ENCODE results near the gene PPARG.
"Not testable (repeated sequence)": the region's sequence is repeated elsewhere in the genome, so short reads cannot be mapped to it uniquely, and the experiment has no call there.

Gene PPARG

DNA sequence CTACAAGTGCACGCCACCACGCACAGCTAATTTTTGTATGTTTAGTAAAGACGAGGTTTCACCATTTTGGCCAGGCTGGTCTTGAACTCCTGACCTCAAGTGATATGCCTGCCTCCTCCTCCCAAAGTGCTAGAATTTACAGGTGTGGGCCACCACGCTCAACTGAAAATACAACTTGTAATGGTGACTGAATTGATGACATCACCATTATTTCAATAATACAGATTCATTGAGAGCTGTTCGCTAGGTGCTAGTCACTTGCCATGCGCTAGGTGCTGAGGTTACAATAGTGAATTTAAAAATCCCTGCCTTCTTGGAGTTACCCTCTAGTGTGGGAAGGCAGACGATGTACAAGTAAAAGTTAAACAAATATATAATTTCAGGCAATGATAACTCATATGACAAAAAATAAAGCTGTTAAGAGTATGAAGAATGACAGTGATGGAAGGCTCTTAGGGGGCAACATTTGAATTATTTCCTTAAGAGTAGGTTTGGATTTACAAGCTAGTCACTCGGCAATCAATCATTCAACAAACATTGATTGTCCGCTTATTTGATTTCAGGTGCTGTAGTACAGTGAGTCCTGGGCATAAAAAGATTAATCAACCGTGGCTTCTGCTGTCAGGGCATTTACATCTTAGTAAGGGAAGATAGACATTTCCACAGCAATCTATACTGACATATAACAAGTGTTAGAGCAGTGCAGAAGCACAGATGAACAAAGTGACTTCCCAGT, 9.1 kb upstream of the PPARG start:
- DNase-seq (ENCODE audit: low spot score) = no peak

DNA sequence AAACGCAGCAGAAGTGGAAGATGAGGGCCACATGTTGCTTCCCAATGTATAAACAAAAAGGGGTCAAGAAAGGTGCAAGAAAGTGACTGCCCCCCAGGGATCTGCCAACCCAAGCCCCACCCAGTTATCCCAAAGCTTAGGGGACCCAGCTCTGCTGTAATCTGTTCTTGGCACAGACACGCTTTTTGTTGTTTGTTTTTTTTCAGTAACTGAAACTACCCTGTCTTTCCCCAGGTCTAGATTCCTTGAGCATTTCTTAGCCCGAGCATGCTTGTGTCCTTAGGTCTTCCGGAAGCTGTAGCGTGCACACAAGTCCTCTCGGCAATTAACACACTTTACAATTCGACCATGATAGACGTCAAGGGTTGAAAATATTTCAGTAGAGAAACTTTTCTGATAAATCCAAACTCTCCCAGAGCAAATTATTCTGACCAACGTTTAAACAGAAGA, 8.5 kb upstream of the PPARG start:
- DNase-seq (ENCODE audit: low spot score) = no peak

- no peak for DNase-seq (ENCODE audit: low spot score)
Measured at GRCh38 chr3:12284591-12284990, 4.3 kb upstream of the PPARG start.

DNA sequence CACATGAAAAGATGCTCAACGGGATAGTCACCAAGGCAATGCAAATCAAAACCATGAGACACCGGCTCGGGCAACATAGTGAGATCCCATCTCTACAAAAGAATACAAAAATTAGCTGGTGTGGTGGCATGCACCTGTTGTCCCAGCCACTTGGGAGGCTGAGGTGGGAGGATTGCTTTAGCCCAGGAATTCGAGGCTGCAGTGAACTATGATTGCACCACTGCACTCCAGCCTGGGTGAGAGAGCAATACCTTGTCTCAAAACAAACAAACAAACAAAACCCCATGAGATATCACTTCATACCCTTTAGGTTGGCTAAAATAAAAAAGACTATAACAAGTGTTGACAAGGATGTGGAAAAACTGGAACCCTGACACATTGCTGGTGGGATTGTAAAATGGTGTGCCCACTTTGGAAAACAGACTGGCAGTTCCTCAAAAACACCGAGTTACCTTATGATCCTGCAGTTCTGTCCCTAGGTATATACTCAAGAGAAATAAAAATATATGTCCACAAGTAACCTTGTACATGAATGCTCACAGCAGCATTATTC, 3.8 kb upstream of the PPARG start:
- DNase-seq (ENCODE audit: low spot score) = no peak

DNA sequence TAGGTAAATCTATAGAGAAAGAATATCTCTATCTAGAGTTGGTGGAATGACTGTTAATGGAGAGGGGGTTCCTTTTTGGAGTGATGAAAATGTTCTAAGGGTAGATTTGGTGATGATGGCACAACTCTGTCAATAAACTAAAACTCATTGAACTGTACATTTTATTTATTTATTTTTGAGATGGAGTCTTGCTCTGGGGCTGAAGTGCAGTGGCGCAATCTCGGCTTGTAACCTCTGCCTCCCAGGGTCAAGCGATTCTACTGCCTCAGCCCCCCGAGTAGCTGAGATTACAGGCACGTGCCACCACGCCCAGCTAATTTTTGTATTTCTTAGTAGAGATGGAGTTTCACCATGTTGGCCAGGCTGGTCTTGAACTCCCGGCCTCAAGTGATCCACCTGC, 3.1 kb upstream of the PPARG start:
- DNase-seq (ENCODE audit: low spot score) = not testable (repeated sequence)

GRCh38 chr3:12286504-12286903, 2.4 kb upstream of the PPARG start:
- no peak for DNase-seq (ENCODE audit: low spot score)

DNA sequence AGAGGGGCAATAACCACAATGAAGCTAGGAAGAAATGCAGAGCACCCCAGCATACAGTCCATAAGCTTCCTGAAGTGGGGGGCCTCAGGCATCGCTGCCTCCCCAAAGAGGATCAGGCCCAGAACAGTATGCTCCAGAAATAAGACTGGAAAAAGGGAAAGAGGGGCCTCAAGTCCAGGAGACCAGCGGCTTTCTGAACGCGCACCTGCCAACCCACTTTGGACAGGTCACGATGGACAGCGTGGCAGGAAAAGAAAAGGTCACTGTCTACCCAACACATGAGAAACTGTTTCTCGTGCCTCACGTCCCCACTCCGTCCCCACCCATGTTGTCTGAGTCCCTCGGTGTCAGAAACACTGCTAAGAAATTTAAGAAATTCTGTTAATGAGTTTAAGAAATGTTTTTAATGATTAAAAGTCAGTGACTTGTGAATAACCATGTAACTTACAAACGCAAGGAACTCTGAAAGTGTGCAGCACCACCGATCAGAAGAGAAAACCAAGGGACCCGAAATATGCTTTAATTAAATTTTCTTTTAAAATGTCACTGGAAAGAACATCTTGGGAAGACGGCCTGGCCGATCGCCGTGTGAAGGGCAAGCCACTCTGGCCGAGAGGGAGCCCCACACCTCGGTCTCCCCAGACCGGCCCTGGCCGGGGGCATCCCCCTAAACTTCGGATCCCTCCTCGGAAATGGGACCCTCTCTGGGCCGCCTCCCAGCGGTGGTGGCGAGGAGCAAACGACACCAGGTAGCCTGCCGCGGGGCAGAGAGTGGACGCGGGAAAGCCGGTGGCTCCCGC, 1.7 kb upstream of the PPARG start:
- DNase-seq (ENCODE audit: low spot score) = no peak

GRCh38 chr3:12287727-12288181, 1.1 kb upstream of the PPARG start:
- peak; percentile 76 for DNase-seq (ENCODE audit: low spot score)

DNA sequence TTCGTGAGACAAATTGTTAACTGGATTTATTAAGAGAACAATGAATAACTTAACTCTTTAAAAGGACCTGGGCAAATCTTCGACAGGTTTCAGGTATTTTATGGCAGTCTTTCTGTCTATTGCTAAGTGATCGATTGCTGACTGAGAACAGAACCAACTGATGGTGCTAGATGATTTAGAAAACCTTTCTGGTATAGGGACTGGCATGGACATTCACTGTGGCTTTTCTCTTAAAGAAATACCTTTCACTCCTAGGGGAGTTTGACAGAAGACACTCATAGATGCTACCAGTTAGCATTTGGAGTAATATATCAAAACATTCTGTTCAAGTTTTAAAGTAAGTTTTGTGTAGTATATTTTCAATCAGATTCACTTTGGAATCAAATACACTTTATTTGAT, 654 bp downstream of the PPARG start:
- no peak for DNase-seq (ENCODE audit: low spot score)

GRCh38 chr3:12292770-12293169, 3.9 kb downstream of the PPARG start:
- no peak for DNase-seq (ENCODE audit: low spot score)

DNA sequence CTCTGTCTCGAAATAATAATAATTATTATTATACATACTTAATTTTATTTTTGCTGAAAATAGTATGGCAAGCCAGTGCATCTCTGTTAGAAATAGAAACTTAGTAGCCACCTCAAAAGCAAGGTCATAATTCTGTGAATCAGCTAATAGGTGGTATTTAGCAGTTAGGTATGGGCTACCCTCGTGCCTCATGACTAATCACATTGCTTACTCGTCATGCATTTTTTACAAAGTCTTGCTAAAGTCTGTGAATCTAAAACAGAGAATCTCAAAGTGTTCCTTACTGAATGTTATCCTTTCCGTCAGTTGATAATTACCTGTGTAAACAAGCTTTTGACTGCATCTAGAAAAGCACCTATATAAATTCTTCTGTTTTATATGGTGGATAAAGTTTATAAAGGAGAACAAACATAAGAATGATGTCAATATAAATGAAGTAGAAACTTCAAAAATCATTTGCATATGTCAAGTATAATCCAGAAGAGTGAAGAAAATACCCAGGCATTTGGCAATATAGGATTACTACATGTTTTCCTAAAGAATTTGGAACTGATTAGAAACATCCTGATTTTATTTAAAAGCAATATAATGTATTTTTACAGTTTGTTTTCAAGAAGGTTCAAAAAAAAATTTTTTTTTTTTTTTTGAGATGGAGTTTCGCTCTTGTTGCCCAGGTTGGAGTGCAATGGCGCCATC, 6.2 kb downstream of the PPARG start:
- DNase-seq (ENCODE audit: low spot score) = peak; percentile 72

DNA sequence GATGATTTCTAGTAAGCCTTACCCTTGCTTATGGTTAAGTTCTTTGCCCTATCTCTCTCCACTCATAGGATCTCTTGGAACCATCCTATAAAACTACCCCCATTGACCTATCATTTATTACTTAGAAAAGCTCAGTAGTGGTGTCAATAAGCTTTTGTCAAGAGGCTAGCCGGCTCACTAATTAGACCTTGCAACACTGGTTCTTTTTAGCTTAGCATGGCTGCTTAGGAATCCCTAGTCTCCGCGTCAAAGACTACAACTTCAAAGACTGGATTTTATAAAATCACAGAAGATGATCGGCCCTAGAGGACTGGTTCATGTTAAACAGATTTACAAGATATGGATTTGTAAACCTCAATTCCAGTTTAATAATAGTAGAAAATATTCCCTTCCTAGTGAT, 7.6 kb downstream of the PPARG start:
- no peak for DNase-seq (ENCODE audit: low spot score)

- DNase-seq (ENCODE audit: low spot score) = no peak
Measured at GRCh38 chr3:12299026-12299425, 10.2 kb downstream of the PPARG start.

GRCh38 chr3:12300137-12300536, 11.3 kb downstream of the PPARG start:
- DNase-seq (ENCODE audit: low spot score) = no peak

GRCh38 chr3:12301031-12301430, 12.2 kb downstream of the PPARG start:
- DNase-seq (ENCODE audit: low spot score) = no peak

DNA sequence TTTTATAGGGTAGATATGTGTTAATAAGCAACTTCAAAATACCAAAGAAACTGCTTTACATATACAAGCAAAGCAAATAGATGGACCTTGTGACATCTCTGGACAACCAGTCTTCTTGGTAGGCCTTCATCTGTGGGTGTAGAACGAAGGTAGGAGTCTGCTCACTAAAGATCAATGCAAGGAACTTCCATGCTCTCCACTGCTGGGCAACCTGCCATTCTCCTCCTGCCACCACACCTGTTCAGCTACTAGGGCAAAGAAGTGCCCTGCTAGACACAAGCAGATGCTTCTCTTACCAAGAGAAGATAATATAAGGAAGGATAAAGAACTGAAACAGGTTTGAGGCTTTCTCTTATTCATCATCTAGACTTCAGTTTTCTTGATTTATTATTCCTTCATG, 12.6 kb downstream of the PPARG start:
- DNase-seq (ENCODE audit: low spot score) = no peak

DNA sequence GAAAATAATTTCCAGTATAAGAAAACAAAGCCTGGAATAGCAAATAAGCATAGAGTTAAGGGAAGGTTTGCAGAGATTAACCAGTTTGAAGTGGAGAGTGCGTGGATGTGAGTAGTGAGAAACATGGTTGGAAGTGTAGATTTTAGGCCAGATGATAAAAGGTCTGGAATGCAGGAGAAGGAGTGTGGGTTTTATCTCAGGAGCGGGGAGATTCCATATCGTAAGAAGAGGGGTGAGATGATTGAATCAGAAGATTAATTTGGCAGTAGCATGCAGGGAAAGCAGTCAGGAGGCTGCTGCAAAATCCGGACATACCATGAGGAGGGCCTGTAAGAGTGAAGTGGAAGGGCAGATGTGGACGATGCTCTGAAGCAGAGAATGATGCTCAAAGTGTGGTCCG, 13.7 kb downstream of the PPARG start:
- no peak for DNase-seq (ENCODE audit: low spot score)

GRCh38 chr3:12303534-12303933, 14.7 kb downstream of the PPARG start:
- DNase-seq (ENCODE audit: low spot score) = peak; percentile 67

DNA sequence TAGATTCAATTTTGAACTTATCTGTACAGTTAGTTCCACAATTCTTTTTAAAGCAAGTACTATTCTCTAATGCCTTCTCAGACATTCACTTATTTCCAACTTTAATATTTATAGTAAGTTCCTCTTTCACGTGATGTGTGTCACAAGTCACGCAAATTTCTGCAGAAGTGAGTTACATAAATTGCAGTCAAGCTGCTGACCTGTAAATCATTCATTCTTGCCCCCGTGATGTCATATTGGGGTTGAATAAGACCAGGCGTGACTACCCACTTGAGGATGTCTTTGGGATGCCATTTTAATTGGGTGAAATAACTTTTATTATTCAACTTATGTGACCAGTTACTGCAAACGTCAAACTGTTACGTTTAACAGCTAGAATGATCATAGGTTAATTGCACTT, 15.1 kb downstream of the PPARG start:
- no peak for DNase-seq (ENCODE audit: low spot score)

GRCh38 chr3:12307136-12307535, 18.3 kb downstream of the PPARG start:
- DNase-seq (ENCODE audit: low spot score) = no peak

GRCh38 chr3:12308517-12308916, 19.6 kb downstream of the PPARG start:
- DNase-seq (ENCODE audit: low spot score) = no peak

DNA sequence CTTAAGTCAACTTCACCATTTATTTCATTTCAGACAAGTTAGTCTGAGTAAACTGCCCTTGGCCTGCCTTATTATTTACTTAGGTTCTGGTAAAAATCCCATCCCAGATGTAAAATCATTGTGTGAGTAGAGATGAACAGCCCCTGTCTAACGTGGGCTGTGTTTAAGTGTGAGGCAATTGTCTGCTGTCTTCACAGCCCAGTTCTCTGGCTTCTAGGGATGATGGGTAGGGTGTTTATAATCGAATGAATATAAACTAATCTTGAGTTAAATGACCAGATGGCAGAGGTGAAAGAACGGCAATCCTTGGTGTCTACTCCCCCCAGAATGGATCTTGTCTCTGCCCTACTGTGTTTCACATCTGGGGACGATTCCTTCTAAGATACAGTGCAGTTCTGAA, 20.8 kb downstream of the PPARG start:
- DNase-seq (ENCODE audit: low spot score) = no peak

- DNase-seq (ENCODE audit: low spot score) = no peak
Measured at GRCh38 chr3:12312010-12312409, 23.1 kb downstream of the PPARG start.
